H1 (cell line): Measurements from ENCODE around the gene SPOPL. TPM values are rescaled to one million over a fixed set of nuclear protein-coding genes. Genes with fewer than 3 reads are reported as not detected.

ENCODE experiments used
- CTCF ChIA-PET: fragments of 300-600 bp; sonication (Branson Sonifier 250); formaldehyde crosslinking; loops from one replicate; lab custom pipeline; 2021; ENCODE audit not compliant: partially characterized antibody; lab: Charles Lee
- POLR2A ChIA-PET: fragments of 300-600 bp; sonication (Branson Sonifier 250); formaldehyde crosslinking; loops from one replicate; lab custom pipeline; 2021; ENCODE audit warnings: inconsistent platforms; ENCODE audit not compliant: partially characterized antibody; lab: Charles Lee
- DNase-seq, 2 experiments: peaks; one replicate each; pipeline versions ENCODE4 v3.0.0 to v3.0.0-alpha.2; 2010 to 2022; ENCODE audit warnings: low spot score in 2 of 2, low read depth in 1 of 2, mixed read lengths in 1 of 2
- FAIRE-seq: peaks from 2 replicates; lab custom pipeline; 2011; peaks lifted over from hg19 to GRCh38; lab: Jason Lieb, UNC
- H2AFZ ChIP-seq: 2 replicates; pipeline ENCODE4 v1.8.1; 2012; ENCODE audit warnings: low read length, inconsistent platforms
- H2AK5ac ChIP-seq: 2 replicates; pipeline ENCODE4 v1.6.1; 2013; ENCODE audit warnings: low read depth, low read length
- H2BK120ac ChIP-seq: replicated peaks from 2 replicates; pipeline ENCODE3; 2013; ENCODE audit warnings: low read depth, low read length, inconsistent platforms
- H2BK12ac ChIP-seq: 2 replicates; pipeline ENCODE4 v1.6.1; 2013; ENCODE audit warnings: low read depth, low read length
- H2BK15ac ChIP-seq: 2 replicates; pipeline ENCODE4 v1.6.1; 2013; ENCODE audit warnings: low read length
- H2BK20ac ChIP-seq: 2 replicates; pipeline ENCODE4 v1.6.1; 2013; ENCODE audit warnings: low read length
- H2BK5ac ChIP-seq: 2 replicates; pipeline ENCODE4 v1.6.1; 2013; ENCODE audit warnings: low read depth, low read length
- H3K14ac ChIP-seq: 2 replicates; pipeline ENCODE4 v1.6.1; 2013; ENCODE audit warnings: inconsistent platforms; ENCODE audit not compliant: insufficient read length
- H3K18ac ChIP-seq: 2 replicates; pipeline ENCODE4 v1.6.1; 2013; ENCODE audit warnings: low read length; ENCODE audit errors: extremely low read depth
- H3K23ac ChIP-seq: 2 replicates; pipeline ENCODE4 v1.6.1; 2013; ENCODE audit warnings: inconsistent platforms; ENCODE audit not compliant: insufficient read length
- H3K23me2 ChIP-seq: 2 replicates; pipeline ENCODE4 v1.6.1; 2013; ENCODE audit warnings: low read depth, low read length
- H3K27ac ChIP-seq: 2 replicates; pipeline ENCODE4 v1.6.1; 2011; ENCODE audit warnings: low read depth, low read length, inconsistent platforms
- H3K27me3 ChIP-seq, 4 experiments: replicated peaks in 1 of 4; 1 replicate in 1 of 4; 2 replicates in 3 of 4; pipeline versions ENCODE4 v1.6.1 to v1.8.1; 2011 to 2013; ENCODE audit warnings: low read length in 3 of 4, mild to moderate bottlenecking in 3 of 4, inconsistent platforms in 2 of 4, mixed read lengths in 2 of 4, moderate library complexity in 1 of 4; ENCODE audit not compliant: control insufficient read depth in 3 of 4, insufficient read depth in 3 of 4; ENCODE audit errors: extremely low read depth in 1 of 4
- H3K36me3 ChIP-seq, 4 experiments: 2 replicates each; pipeline versions ENCODE4 v1.6.1 to v1.8.1; 2011 to 2013; ENCODE audit warnings: mild to moderate bottlenecking in 4 of 4, low read length in 3 of 4, moderate library complexity in 2 of 4, control low read depth in 1 of 4, inconsistent platforms in 1 of 4; ENCODE audit not compliant: insufficient read depth in 4 of 4, control insufficient read depth in 2 of 4
- H3K4ac ChIP-seq: replicated peaks from 2 replicates; pipeline ENCODE3; 2013; ENCODE audit warnings: low read length, low read depth, mixed read lengths, inconsistent platforms; ENCODE audit not compliant: insufficient read length
- H3K4me1 ChIP-seq, 4 experiments: replicated peaks in 1 of 4; 1 replicate in 1 of 4; 2 replicates in 3 of 4; pipeline versions ENCODE4 v1.6.1 to v1.8.1; 2011 to 2013; ENCODE audit warnings: low read length in 3 of 4, inconsistent platforms in 2 of 4, mixed read lengths in 1 of 4; ENCODE audit not compliant: insufficient read depth in 4 of 4, control insufficient read depth in 3 of 4
- H3K4me2 ChIP-seq, 2 experiments: 2 replicates each; pipeline versions ENCODE4 v1.6.1 to v1.8.1; 2011 to 2013; ENCODE audit warnings: low read depth in 2 of 2, low read length in 2 of 2, control low read depth in 1 of 2, inconsistent platforms in 1 of 2, mild to moderate bottlenecking in 1 of 2; ENCODE audit not compliant: insufficient read depth in 1 of 2
- H3K4me3 ChIP-seq, 4 experiments: fragments of 200-600, 300-600 bp in 1 of 4; sonication (generic), shearing (Covaris generic), sonication (Bioruptor Twin) in 1 of 4; 2 replicates each; pipeline versions ENCODE4 v1.5.1 to v1.8.1; 2011 to 2016; ENCODE audit warnings: low read length in 4 of 4, low read depth in 3 of 4, control low read depth in 2 of 4, inconsistent platforms in 2 of 4, mild to moderate bottlenecking in 2 of 4, mixed read lengths in 1 of 4, moderate library complexity in 1 of 4; ENCODE audit not compliant: insufficient read depth in 2 of 4; ENCODE audit errors: extremely low read depth in 1 of 4
- H3K56ac ChIP-seq: replicated peaks from 2 replicates; pipeline ENCODE3; 2013; ENCODE audit warnings: low read depth, mild to moderate bottlenecking, mixed read lengths, low read length, inconsistent platforms; ENCODE audit not compliant: insufficient read length
- H3K79me1 ChIP-seq: 2 replicates; pipeline ENCODE4 v1.6.1; 2013; ENCODE audit warnings: low read depth, low read length, control low read depth
- H3K79me2 ChIP-seq, 2 experiments: 2 replicates each; pipeline versions ENCODE4 v1.6.1 to v1.8.1; 2012 to 2013; ENCODE audit warnings: low read length in 2 of 2, mild to moderate bottlenecking in 2 of 2, inconsistent platforms in 1 of 2; ENCODE audit not compliant: insufficient read depth in 2 of 2, control insufficient read depth in 1 of 2
- H3K9ac ChIP-seq, 4 experiments: replicated peaks in 1 of 4; 1 replicate in 1 of 4; 2 replicates in 3 of 4; pipeline versions ENCODE4 v1.6.1 to v1.8.1; 2011 to 2013; ENCODE audit warnings: low read depth in 3 of 4, low read length in 3 of 4, control low read depth in 2 of 4, mild to moderate bottlenecking in 2 of 4, moderate library complexity in 2 of 4, inconsistent platforms in 1 of 4; ENCODE audit errors: extremely low read depth in 1 of 4
- H3K9me3 ChIP-seq, 2 experiments: 2 replicates each; pipeline versions ENCODE4 v1.6.1 to v1.8.1; 2012 to 2013; ENCODE audit warnings: mild to moderate bottlenecking in 2 of 2, moderate library complexity in 2 of 2, control low read depth in 1 of 2, inconsistent platforms in 1 of 2, low read depth in 1 of 2, low read length in 1 of 2, mixed read lengths in 1 of 2; ENCODE audit not compliant: insufficient read depth in 2 of 2
- H4K20me1 ChIP-seq, 2 experiments: replicated peaks in 1 of 2; 2 replicates each; pipeline versions ENCODE3 to v1.8.1; 2011 to 2013; ENCODE audit warnings: inconsistent platforms in 2 of 2, low read length in 2 of 2, mild to moderate bottlenecking in 1 of 2; ENCODE audit not compliant: insufficient read depth in 2 of 2, control insufficient read depth in 1 of 2
- H4K5ac ChIP-seq: 2 replicates; pipeline ENCODE4 v1.6.1; 2013; ENCODE audit warnings: low read length, low read depth, mixed read lengths, inconsistent platforms; ENCODE audit not compliant: insufficient read length
- H4K8ac ChIP-seq: 2 replicates; pipeline ENCODE4 v1.8.0; 2013; ENCODE audit warnings: mild to moderate bottlenecking, moderate library complexity, low read length, inconsistent platforms; ENCODE audit not compliant: insufficient read depth; ENCODE audit errors: extremely low read depth
- H4K91ac ChIP-seq: replicated peaks from 2 replicates; pipeline ENCODE3; 2013; ENCODE audit warnings: low read length, mixed read lengths, inconsistent platforms; ENCODE audit not compliant: insufficient read length
- BRCA1 ChIP-seq: IDR thresholded peaks from 2 replicates; pipeline ENCODE4 v1.6.1; 2012; ENCODE audit warnings: low read depth, low read length, improper control_type of control experiment
- HDAC2 ChIP-seq, 2 experiments: fragments of 300-600 bp in 1 of 2; sonication (generic) in 1 of 2; IDR thresholded peaks; 2 replicates each; pipeline ENCODE4 v1.6.1; 2011 to 2012; ENCODE audit warnings: low read depth in 2 of 2, low read length in 2 of 2, mild to moderate bottlenecking in 2 of 2, moderate library complexity in 2 of 2, borderline replicate concordance in 1 of 2, inconsistent platforms in 1 of 2
- KDM4A ChIP-seq: IDR thresholded peaks from one replicate; pipeline ENCODE4 v1.7.1; 2012; ENCODE audit warnings: low read depth, mild to moderate bottlenecking, moderate library complexity, low read length, inconsistent platforms; ENCODE audit not compliant: severe bottlenecking
- NANOG ChIP-seq: IDR thresholded peaks from 2 replicates; pipeline ENCODE4 v1.6.1; 2011; ENCODE audit warnings: low read length, low read depth, mild to moderate bottlenecking, inconsistent platforms; ENCODE audit not compliant: insufficient read depth, poor library complexity, severe bottlenecking
- RAD21 ChIP-seq, 2 experiments: IDR thresholded peaks in 1 of 2; conservative IDR thresholded peaks in 1 of 2; 2 replicates each; pipeline ENCODE4 v1.6.1; 2011; ENCODE audit warnings: low read depth in 2 of 2, low read length in 2 of 2, improper control_type of control experiment in 1 of 2, inconsistent platforms in 1 of 2, mild to moderate bottlenecking in 1 of 2, moderate library complexity in 1 of 2
- TCF12 ChIP-seq: IDR thresholded peaks from 2 replicates; pipeline ENCODE4 v1.6.1; 2011; ENCODE audit warnings: low read depth, mild to moderate bottlenecking, low read length
- YY1 ChIP-seq: IDR thresholded peaks from 2 replicates; pipeline ENCODE4 v1.6.1; 2011; ENCODE audit warnings: low read depth, mild to moderate bottlenecking, low read length
- WGBS, 2 experiments: shearing (Covaris generic) in 1 of 2; methylation state at CpG; one replicate each; pipeline versions ENCODE4 v1.1.6 to v1.1.7; 2013 to 2015; ENCODE audit warnings: low lambda C conversion rate in 2 of 2, mixed read lengths in 2 of 2, inconsistent platforms in 1 of 2, low coverage in 1 of 2, missing lambda C conversion rate in 1 of 2; ENCODE audit not compliant: insufficient replicate concordance in 2 of 2, insufficient coverage in 1 of 2, insufficient read length in 1 of 2; ENCODE audit errors: extremely low coverage in 1 of 2, missing lambda C conversion rate in 1 of 2; 5-methylcytosine and 5-hydroxymethylcytosine counted together
- polyA plus RNA-seq, 7 experiments: library from polyadenylated mRNA; depleted of rRNA in 3 of 7; stranded (reverse) in 5 of 7; unstranded in 2 of 7; fragments of >200 nt in 5 of 7; fragments of 200-250 nt in 2 of 7; gene quantifications; 1 replicate in 5 of 7; 2 replicates in 1 of 7; 4 replicates in 1 of 7; pipeline versions ENCODE4 v1.2.1 to v1.2.3, GENCODE V29; 2011 to 2013; ENCODE audit warnings: missing spikeins in 2 of 7, mixed read lengths in 2 of 7
- total RNA-seq: library from RNA; stranded (reverse); fragmentation: NEBNext Ultra II Directional; extraction: Animal tissue kit (Norgen Biotek cat#: 25700); gene quantifications from 2 replicates; pipeline ENCODE4 v1.2.1, GENCODE V29; 2021

The SPOPL gene
- total and polyA plus RNA-seq, 2 of the 8 experiments (the other 6 are each of a cell fraction or from before 2014, with no cell fraction given): 1.9 to 14.5 TPM

DNA sequence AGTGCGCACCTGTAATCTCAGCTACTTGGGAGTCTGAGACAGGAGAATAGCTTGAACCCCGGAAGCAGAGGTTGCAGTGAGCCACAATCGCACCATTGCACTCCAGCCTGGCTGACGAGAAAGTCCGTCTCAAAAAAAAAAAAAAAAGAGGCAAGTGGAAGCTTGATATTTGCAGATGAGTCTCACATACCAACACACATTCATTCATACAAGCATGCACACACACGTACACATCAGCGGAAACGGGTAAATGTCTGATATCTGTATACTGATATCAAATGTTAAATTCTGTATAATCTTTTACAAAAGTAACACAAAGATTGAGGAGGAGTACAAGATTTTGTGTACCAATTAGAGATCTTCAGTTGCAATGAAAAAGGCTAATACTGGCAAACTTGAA lies 47.8 kb upstream of the SPOPL start:
- no peak overlapping the region for H3K18ac ChIP-seq
- ChIA-PET CTCF (interaction anchor here (0.7 to 2.2 kb wide), 3 partner anchors 8 to 67 kb away, joined by 3 to 5 read pairs (median 3); no protein-coding TSS in a partner anchor), POLR2A (no interaction called here)
- H2BK120ac ChIP-seq: no peak overlapping the region
- WGBS, 2 experiments: 90% methylated on average over 7 of the region's 8 CpGs; no CpG with 5 or more reads in 1 of the 2 experiments
- no peak overlapping the region for H2AFZ ChIP-seq
- H4K8ac ChIP-seq: no peak overlapping the region
- H4K5ac ChIP-seq: no peak overlapping the region
- no peak overlapping the region for H3K14ac ChIP-seq
- H4K91ac ChIP-seq: no peak overlapping the region
- no peaks in the 10 kb centered on the region for H3K36me3 ChIP-seq
- no peak overlapping the region for H2BK5ac ChIP-seq
- H2BK15ac ChIP-seq: no peak overlapping the region
- no peaks in the 10 kb centered on the region for H3K79me1 ChIP-seq
- H3K56ac ChIP-seq: no peak overlapping the region
- FAIRE-seq (no peak), DNase-seq (no peak)
- no peak overlapping the region for H2BK12ac ChIP-seq
- no peak overlapping the region for H3K27ac ChIP-seq
- H3K23ac ChIP-seq: no peak overlapping the region
- no peak overlapping the region for H3K9ac ChIP-seq
- no peaks in the 10 kb centered on the region for H4K20me1 ChIP-seq
- H3K27me3 ChIP-seq: no peaks in the 10 kb centered on the region
- no peaks in the 10 kb centered on the region for H3K9me3 ChIP-seq
- no peaks in the 10 kb centered on the region for H3K79me2 ChIP-seq
- H2AK5ac ChIP-seq: no peak overlapping the region
- H2BK20ac ChIP-seq: no peak overlapping the region
- H3K4me2 ChIP-seq: no peak overlapping the region
- H3K4me3 ChIP-seq: no peak overlapping the region
- no peaks in the 10 kb centered on the region for H3K23me2 ChIP-seq
- H3K4me1 ChIP-seq: no peaks in the 10 kb centered on the region
- no peak overlapping the region for H3K4ac ChIP-seq
- TF ChIP-seq NANOG: no peak
- TF ChIP-seq RAD21 (IDR thresholded peaks at IDR 0.05 in 1 of 2, conservative IDR thresholded peaks at IDR 0.05 in 1 of 2; ENCODE audit: low read depth in 2 of 2, low read length in 2 of 2): no peak
- TF ChIP-seq KDM4A: no peak
- no peak for TF ChIP-seq BRCA1
- no peak for TF ChIP-seq HDAC2 (IDR thresholded peaks at IDR 0.05; ENCODE audit: borderline replicate concordance in 1 of 2, low read depth in 2 of 2, low read length in 2 of 2)
- no peak for TF ChIP-seq YY1
- TF ChIP-seq TCF12: no peak
